ENCODE results near the gene PDCL3. TPM values are rescaled to one million over a fixed set of nuclear protein-coding genes. Genes with fewer than 3 reads are reported as not detected.

PDCL3 gene
- 34.3 TPM for polyA plus RNA-seq (ENCODE audit: insufficient read length)

GRCh38 chr2:100562613-100563406 is at the start of gene PDCL3:
TSS of gene PDCL3 (plus strand) at chr2:100562993. CDS start at chr2:100563068, 75 bp downstream.
- DNase-seq (ENCODE audit: low read depth): peak; percentile 95

GRCh38 chr2:100513650-100514049 is 49.1 kb upstream of the PDCL3 start:
- no peak for DNase-seq (ENCODE audit: low read depth)

- DNase-seq (ENCODE audit: low read depth): no peak
These were observed 45.2 kb upstream of the PDCL3 start for GRCh38 chr2:100517556-100517955.

GRCh38 chr2:100518801-100519200 is 44.0 kb upstream of the PDCL3 start:
- no peak for DNase-seq (ENCODE audit: low read depth)

GRCh38 chr2:100520224-100520623 is 42.6 kb upstream of the PDCL3 start:
- DNase-seq (ENCODE audit: low read depth): no peak

- no peak for DNase-seq (ENCODE audit: low read depth)
These were observed 40.4 kb upstream of the PDCL3 start for GRCh38 chr2:100522430-100522829.

- DNase-seq (ENCODE audit: low read depth): no peak
These were observed 38.5 kb upstream of the PDCL3 start for GRCh38 chr2:100524331-100524730.

- DNase-seq (ENCODE audit: low read depth): no peak
These were observed 35.9 kb upstream of the PDCL3 start for GRCh38 chr2:100526868-100527267.

- DNase-seq (ENCODE audit: low read depth): no peak
These were observed 35.3 kb upstream of the PDCL3 start for GRCh38 chr2:100527440-100528015.

GRCh38 chr2:100529176-100529575 is 33.6 kb upstream of the PDCL3 start:
- no peak for DNase-seq (ENCODE audit: low read depth)

- no peak for DNase-seq (ENCODE audit: low read depth)
These were observed 32.9 kb upstream of the PDCL3 start for GRCh38 chr2:100529900-100530299.

GRCh38 chr2:100535855-100536254 is 26.9 kb upstream of the PDCL3 start:
- DNase-seq (ENCODE audit: low read depth): no peak

GRCh38 chr2:100537918-100538317 is 24.9 kb upstream of the PDCL3 start:
- DNase-seq (ENCODE audit: low read depth): no peak

GRCh38 chr2:100539221-100539620 is 23.6 kb upstream of the PDCL3 start:
- DNase-seq (ENCODE audit: low read depth): no peak

- no peak for DNase-seq (ENCODE audit: low read depth)
These were observed 21.4 kb upstream of the PDCL3 start for GRCh38 chr2:100541404-100541803.

- DNase-seq (ENCODE audit: low read depth): no peak
These were observed 20.4 kb upstream of the PDCL3 start for GRCh38 chr2:100542418-100542817.

GRCh38 chr2:100544911-100545596 is 17.7 kb upstream of the PDCL3 start:
- no peak for DNase-seq (ENCODE audit: low read depth)

GRCh38 chr2:100546469-100546868 is 16.3 kb upstream of the PDCL3 start:
- DNase-seq (ENCODE audit: low read depth): no peak

- DNase-seq (ENCODE audit: low read depth): no peak
These were observed 14.0 kb upstream of the PDCL3 start for GRCh38 chr2:100548771-100549170.

- DNase-seq (ENCODE audit: low read depth): no peak
These were observed 11.5 kb upstream of the PDCL3 start for GRCh38 chr2:100551303-100551702.

GRCh38 chr2:100554798-100555407 is 7.9 kb upstream of the PDCL3 start:
- no peak for DNase-seq (ENCODE audit: low read depth)

- no peak for DNase-seq (ENCODE audit: low read depth)
These were observed 6.0 kb upstream of the PDCL3 start for GRCh38 chr2:100556746-100557145.
